Vagina (tissue), 2 donors: Measurements from ENCODE around the gene QRICH2. TPM values are rescaled to one million over a fixed set of nuclear protein-coding genes. Genes with fewer than 3 reads are reported as not detected.
A peak's percentile ranks its signal among the peaks of the same experiment; 100 is the strongest.

Source experiments
- DNase-seq, 2 donors: peaks; one replicate each; pipeline ENCODE4 v3.0.0-alpha.2; 2017; ENCODE audit errors: extremely low spot score in 2 of 2
- H3K27ac ChIP-seq: fragments of 200-600 bp; sonication (generic); one replicate; pipeline ENCODE4 v1.5.1; 2019
- H3K27me3 ChIP-seq: fragments of 200-600 bp; sonication (generic); one replicate; pipeline ENCODE4 v1.5.1; 2019
- H3K36me3 ChIP-seq, 2 donors: fragments of 200-600 bp; sonication (generic); one replicate each; pipeline ENCODE4 v1.5.1; 2017 to 2019
- H3K4me1 ChIP-seq: fragments of 200-600 bp; sonication (generic); one replicate; pipeline ENCODE4 v1.5.1; 2019
- H3K4me3 ChIP-seq, 2 donors: fragments of 200-600 bp; sonication (generic); 1 replicate in 1 of 2; 2 replicates in 1 of 2; pipeline ENCODE4 v1.5.1; 2016 to 2019
- H3K9me3 ChIP-seq: fragments of 200-600 bp; sonication (generic); one replicate; pipeline ENCODE4 v1.5.1; 2019
- CTCF ChIP-seq, 3 experiments: fragments of 450-650 bp in 2 of 3; fragments of 200-600 bp in 1 of 3; sonication (generic) in 1 of 3; IDR thresholded peaks; one replicate each; pipeline ENCODE4 v1.5.1; 2017 to 2019; ENCODE audit warnings: antibody characterized with exemption in 3 of 3, mild to moderate bottlenecking in 2 of 3, moderate library complexity in 2 of 3
- POLR2A ChIP-seq, 2 donors: fragments of 450-650 bp; IDR thresholded peaks; one replicate each; pipeline ENCODE4 v1.6.1; 2017; ENCODE audit warnings: antibody characterized with exemption in 2 of 2, mild to moderate bottlenecking in 2 of 2, moderate library complexity in 2 of 2
- POLR2AphosphoS5 ChIP-seq, 2 donors: sonication (generic); formaldehyde crosslinking; IDR thresholded peaks; one replicate each; pipeline ENCODE4 v1.9.0; 2017; ENCODE audit warnings: antibody characterized with exemption in 2 of 2, mild to moderate bottlenecking in 2 of 2, low read depth in 1 of 2; ENCODE audit not compliant: insufficient read depth in 1 of 2
- intact Hi-C: fragments of 100-400 bp; cut with DNase I; formaldehyde crosslinking; loops from one replicate; pipeline ENCODE4 v1.15.1; 2023
- total RNA-seq: library from RNA; depleted of rRNA; stranded (reverse); fragments of >200 nt; gene quantifications from one replicate; pipeline ENCODE4 v1.2.3, GENCODE V29; 2016

QRICH2 gene
- total RNA-seq, 1 donor from 2014 or later, result 10.8 TPM

GRCh38 chr17:76276069-76276431, 32.0 kb downstream of the QRICH2 start:
- Histone ChIP-seq H3K9me3 (no peaks in the 10 kb centered on the region), H3K4me1 (peaks cover 37% of the 10 kb centered on the region), H3K27me3 (no peaks in the 10 kb centered on the region), H3K27ac (no peak overlapping the region), H3K4me3 (no peak overlapping the region), H3K36me3 (no peaks in the 10 kb centered on the region)
- TF ChIP-seq CTCF (IDR thresholded peaks at IDR 0.05), result no peak
- no peak for TF ChIP-seq POLR2AphosphoS5 (IDR thresholded peaks at IDR 0.05; ENCODE audit: insufficient read depth in 1 of 2, low read depth in 1 of 2)
- no peak for TF ChIP-seq POLR2A (IDR thresholded peaks at IDR 0.05)
- DNase-seq, result no peak
- intact Hi-C loops, result no loop called here

- Histone ChIP-seq H3K9me3 (no peaks in the 10 kb centered on the region), H3K4me1 (peaks cover 42% of the 10 kb centered on the region)
- intact Hi-C loops, result no loop called here
These were observed 32.6 kb downstream of the QRICH2 start for GRCh38 chr17:76275382-76276068.

GRCh38 chr17:76274112-76274956, 33.7 kb downstream of the QRICH2 start:
- intact Hi-C loops, result no loop called here
- H3K4me3 ChIP-seq, result no peak overlapping the region
- peaks cover 51% of the 10 kb centered on the region for H3K4me1 ChIP-seq
- peaks cover 0 to 11% of the 10 kb centered on the region in 2 donors for H3K36me3 ChIP-seq
- TF ChIP-seq POLR2A (IDR thresholded peaks at IDR 0.05), result no peak
- H3K27ac ChIP-seq, result no peak overlapping the region
- DNase-seq, result no peak
- no peaks in the 10 kb centered on the region for H3K9me3 ChIP-seq
- H3K27me3 ChIP-seq, result no peaks in the 10 kb centered on the region

More at GRCh38 chr17:76275382-76276068, 32.6 kb downstream of the QRICH2 start:
- H3K4me3 ChIP-seq, result no peak overlapping the region
- no peaks in the 10 kb centered on the region for H3K27me3 ChIP-seq
- peaks cover 0 to 3% of the 10 kb centered on the region in 2 donors for H3K36me3 ChIP-seq
- DNase-seq, result no peak
- TF ChIP-seq CTCF (IDR thresholded peaks at IDR 0.05) (no peak), POLR2AphosphoS5 (IDR thresholded peaks at IDR 0.05; ENCODE audit: insufficient read depth in 1 of 2, low read depth in 1 of 2) (no peak)
- no peak overlapping the region for H3K27ac ChIP-seq

DNA sequence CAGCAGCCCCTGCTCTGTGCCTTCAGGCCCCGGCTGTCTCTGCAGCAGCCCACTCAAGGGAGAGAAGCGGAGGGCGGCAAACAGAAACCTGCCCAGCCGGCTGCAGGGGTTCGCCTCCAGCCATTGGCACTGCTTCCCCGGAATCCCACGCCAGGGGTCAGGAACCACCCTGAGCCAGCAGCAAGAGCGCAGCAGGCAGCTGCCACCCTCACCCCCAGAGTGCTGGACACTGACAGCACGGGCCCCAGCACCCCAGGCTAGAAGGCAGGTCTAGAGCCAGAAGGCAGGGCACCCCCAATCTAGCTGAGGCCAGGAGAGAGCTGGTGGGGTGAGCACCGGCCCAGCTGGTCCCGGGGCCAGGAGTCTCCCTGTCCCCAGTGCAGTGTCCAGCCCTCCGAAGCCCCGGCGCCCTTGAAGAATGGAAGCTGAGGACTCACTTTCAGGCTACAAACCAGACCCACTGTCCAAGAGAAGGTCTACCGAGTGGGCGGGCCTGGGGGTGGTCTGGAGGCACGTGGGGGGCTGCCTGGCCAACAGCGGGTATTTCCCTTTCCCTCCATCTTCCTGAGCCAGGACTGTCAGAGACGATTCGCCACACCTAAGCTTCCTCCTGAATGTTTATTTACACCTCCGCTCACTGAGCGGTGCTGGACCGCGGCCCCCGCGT, 34.5 kb downstream of the QRICH2 start:
- Histone ChIP-seq H3K4me3 (no peak overlapping the region), H3K27me3 (no peaks in the 10 kb centered on the region), H3K9me3 (no peaks in the 10 kb centered on the region), H3K27ac (no peak overlapping the region), H3K4me1 (peaks cover 59% of the 10 kb centered on the region), H3K36me3 (peaks cover 0 to 13% of the 10 kb centered on the region in 2 donors)
- intact Hi-C loops, result no loop called here
- TF ChIP-seq POLR2AphosphoS5 (IDR thresholded peaks at IDR 0.05; ENCODE audit: insufficient read depth in 1 of 2, low read depth in 1 of 2), result no peak
- no peak for TF ChIP-seq CTCF (IDR thresholded peaks at IDR 0.05)
- TF ChIP-seq POLR2A (IDR thresholded peaks at IDR 0.05), result no peak
- DNase-seq, result no peak

GRCh38 chr17:76272541-76273444, 35.3 kb downstream of the QRICH2 start:
- intact Hi-C loops, result no loop called here
- peak overlapping the region; percentile 56 for H3K27ac ChIP-seq
- peaks cover 0 to 13% of the 10 kb centered on the region in 2 donors for H3K36me3 ChIP-seq
- DNase-seq, result no peak
- peak overlapping the region; percentile 37 to 49 for H3K4me3 ChIP-seq
- H3K27me3 ChIP-seq, result no peaks in the 10 kb centered on the region
- TF ChIP-seq POLR2AphosphoS5 (IDR thresholded peaks at IDR 0.05; ENCODE audit: insufficient read depth in 1 of 2, low read depth in 1 of 2), result no peak
- no peak for TF ChIP-seq POLR2A (IDR thresholded peaks at IDR 0.05)
- TF ChIP-seq CTCF (IDR thresholded peaks at IDR 0.05), result no peak
- no peaks in the 10 kb centered on the region for H3K9me3 ChIP-seq
- peaks cover 66% of the 10 kb centered on the region for H3K4me1 ChIP-seq
